ENCODE results near the gene CDH4.

CDH4 gene

GRCh38 chr20:61341605-61342004, 89.5 kb downstream of the CDH4 start:
- DNase-seq (ENCODE audit: low read depth in 2 of 2) = no peak
- H3K4me3 ChIP-seq (replicated peaks in 1 of 2; ENCODE audit: low read depth in 2 of 2, low read length in 2 of 2) = no peak overlapping the region
- TF ChIP-seq CTCF (IDR thresholded peaks at IDR 0.05; ENCODE audit: low read depth, low read length) = no peak

DNA sequence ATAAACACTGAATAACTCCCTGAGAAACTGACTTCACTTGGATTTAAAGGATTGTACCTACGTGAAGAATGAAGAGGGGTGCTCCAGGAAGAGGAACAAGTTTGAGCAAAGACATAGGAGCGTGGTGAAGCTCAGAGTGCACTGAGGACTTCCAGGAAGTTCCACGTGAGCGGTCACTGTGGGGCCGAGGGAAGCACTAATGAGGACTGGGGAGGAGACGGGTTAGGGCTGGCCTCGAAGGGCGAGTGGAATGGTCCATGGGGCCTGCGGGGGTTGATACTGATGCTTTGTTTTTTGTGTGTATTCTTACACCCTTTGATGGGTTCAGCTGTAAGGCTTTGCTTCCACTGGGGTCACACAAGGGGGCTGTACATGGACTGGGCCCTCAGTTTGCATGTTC, 91.9 kb downstream of the CDH4 start:
- TF ChIP-seq CTCF (IDR thresholded peaks at IDR 0.05; ENCODE audit: low read depth, low read length) = no peak
- DNase-seq (ENCODE audit: low read depth in 2 of 2) = no peak
- no peak overlapping the region for H3K4me3 ChIP-seq (replicated peaks in 1 of 2; ENCODE audit: low read depth in 2 of 2, low read length in 2 of 2)

- TF ChIP-seq CTCF (IDR thresholded peaks at IDR 0.05; ENCODE audit: low read depth, low read length) = no peak
- no peak overlapping the region for H3K4me3 ChIP-seq (replicated peaks in 1 of 2; ENCODE audit: low read depth in 2 of 2, low read length in 2 of 2)
- DNase-seq (ENCODE audit: low read depth in 2 of 2) = no peak
These were observed 93.6 kb downstream of the CDH4 start for GRCh38 chr20:61345656-61346055.

DNA sequence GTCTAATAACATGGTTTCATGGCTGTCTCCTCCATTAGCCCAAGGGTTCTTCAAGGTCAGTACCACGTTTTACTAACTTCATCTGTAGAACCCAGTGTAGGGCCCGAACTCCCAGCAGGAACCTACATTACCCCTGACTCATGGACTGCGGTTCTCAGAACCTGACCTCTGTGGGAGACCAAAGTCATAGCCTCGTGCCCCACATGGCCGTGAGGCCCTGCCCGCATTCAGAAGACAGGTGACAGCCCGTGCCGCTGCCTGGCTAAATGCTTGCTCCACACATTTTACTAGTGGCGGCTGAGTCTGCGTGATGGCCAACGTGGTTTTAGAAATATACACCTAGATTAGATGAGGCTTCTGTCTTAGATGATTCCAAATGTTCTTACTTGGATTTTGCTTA, 94.9 kb downstream of the CDH4 start:
- H3K4me3 ChIP-seq (replicated peaks in 1 of 2; ENCODE audit: low read depth in 2 of 2, low read length in 2 of 2) = no peak overlapping the region
- TF ChIP-seq CTCF (IDR thresholded peaks at IDR 0.05; ENCODE audit: low read depth, low read length) = no peak
- DNase-seq (ENCODE audit: low read depth in 2 of 2) = no peak

- TF ChIP-seq CTCF (IDR thresholded peaks at IDR 0.05; ENCODE audit: low read depth, low read length) = no peak
- H3K4me3 ChIP-seq (replicated peaks in 1 of 2; ENCODE audit: low read depth in 2 of 2, low read length in 2 of 2) = no peak overlapping the region
- no peak for DNase-seq (ENCODE audit: low read depth in 2 of 2)
These were observed 95.4 kb downstream of the CDH4 start for GRCh38 chr20:61347443-61347842.

- DNase-seq (ENCODE audit: low read depth in 2 of 2) = no peak
- no peak for TF ChIP-seq CTCF (IDR thresholded peaks at IDR 0.05; ENCODE audit: low read depth, low read length)
These were observed 97.5 kb downstream of the CDH4 start for GRCh38 chr20:61349447-61350165.

More at GRCh38 chr20:61349447-61350165, 97.5 kb downstream of the CDH4 start:
- H3K4me3 ChIP-seq (replicated peaks in 1 of 2; ENCODE audit: low read depth in 2 of 2, low read length in 2 of 2) = no peak overlapping the region
